Activated CD8-positive, alpha-beta memory T cell treated with anti-CD3 and anti-CD28 coated beads, Interleukin-2, amount 10 ng/mL, durations not matched to agents 7 days and 5 days (primary cell): Measurements from ENCODE around the gene SIL1. TPM values are rescaled to one million over a fixed set of nuclear protein-coding genes. Genes with fewer than 3 reads are reported as not detected.
"Not testable (repeated sequence)": the region's sequence is repeated elsewhere in the genome, so short reads cannot be mapped to it uniquely, and the experiment has no call there.

Experiments
- ATAC-seq: fragments of 150-1000 bp; cut with Tn5 transposase; one replicate; pipeline ENCODE4 v1.10.0; 2021; ENCODE audit warnings: moderate library complexity
- CTCF ChIA-PET: fragments of 350-600 bp; sonication (Branson Sonifier 250); formaldehyde crosslinking; loops from one replicate; lab custom pipeline; 2021; ENCODE audit warnings: antibody characterized with exemption; lab: Charles Lee
- DNase-seq: peaks from one replicate; pipeline ENCODE4 v3.0.0-alpha.2; 2020
- H3K27ac Mint-ChIP-seq: one replicate; pipeline ENCODE4 v1.8.0; 2021; ENCODE audit warnings: mild to moderate bottlenecking, mixed read lengths
- H3K27me3 Mint-ChIP-seq: one replicate; pipeline ENCODE4 v1.8.0; 2021; ENCODE audit warnings: mixed read lengths
- H3K36me3 Mint-ChIP-seq: one replicate; pipeline ENCODE4 v1.8.0; 2021; ENCODE audit warnings: mild to moderate bottlenecking, mixed read lengths
- H3K4me1 Mint-ChIP-seq: one replicate; pipeline ENCODE4 v1.8.0; 2021; ENCODE audit warnings: mixed read lengths
- H3K4me3 Mint-ChIP-seq: one replicate; pipeline ENCODE4 v1.8.0; 2021; ENCODE audit warnings: mild to moderate bottlenecking, moderate library complexity, mixed read lengths
- H3K9me3 Mint-ChIP-seq: one replicate; pipeline ENCODE4 v1.8.0; 2022; ENCODE audit warnings: low read depth, mixed read lengths
- total RNA-seq, 2 experiments: library from RNA; stranded (reverse); gene quantifications; one replicate each; pipeline ENCODE4 v1.2.3, GENCODE V29; 2021

The SIL1 gene
- total RNA-seq, 2 experiments from 2014 or later, result 23.9 to 24.5 TPM

DNA sequence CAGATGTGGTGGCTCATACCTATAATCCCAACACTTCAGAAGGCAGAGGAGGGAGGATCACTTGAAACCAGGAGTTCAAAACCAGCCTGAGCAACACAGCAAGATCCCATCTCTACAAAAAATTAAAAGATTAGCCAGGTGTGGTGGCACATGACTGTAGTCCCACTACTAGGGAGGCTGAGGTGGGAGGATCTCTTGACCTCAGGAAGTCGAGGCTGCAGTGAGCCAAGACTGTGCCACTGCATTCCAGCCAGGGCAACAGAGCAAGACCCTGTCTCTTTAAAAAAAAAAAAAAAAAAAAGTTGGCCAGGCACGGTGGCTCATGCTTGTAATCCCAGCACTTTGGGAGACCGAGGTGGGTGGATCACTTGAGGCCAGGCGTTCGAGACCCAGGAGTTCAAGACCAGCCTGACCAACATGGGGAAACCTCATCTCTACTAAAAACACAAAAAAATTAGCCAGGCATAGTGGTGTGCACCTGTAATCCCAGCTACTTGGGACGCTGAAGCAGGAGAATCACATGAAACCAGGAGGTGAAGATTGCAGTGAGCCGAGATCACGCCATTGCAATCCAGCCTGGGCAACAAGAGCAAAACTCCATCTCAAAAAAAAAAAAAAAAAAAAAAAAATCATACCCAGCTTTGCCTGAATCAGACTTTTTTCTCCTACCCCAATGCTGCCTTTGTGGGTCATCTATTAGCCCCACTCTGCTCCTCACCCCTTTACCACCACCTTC lies 18.2 kb downstream of the SIL1 start:
- H3K27ac Mint-ChIP-seq, H3K27me3 Mint-ChIP-seq, H3K4me1 Mint-ChIP-seq, DNase-seq, CTCF ChIA-PET, H3K9me3 Mint-ChIP-seq, ATAC-seq, H3K36me3 Mint-ChIP-seq, H3K4me3 Mint-ChIP-seq: not testable (repeated sequence)

DNA sequence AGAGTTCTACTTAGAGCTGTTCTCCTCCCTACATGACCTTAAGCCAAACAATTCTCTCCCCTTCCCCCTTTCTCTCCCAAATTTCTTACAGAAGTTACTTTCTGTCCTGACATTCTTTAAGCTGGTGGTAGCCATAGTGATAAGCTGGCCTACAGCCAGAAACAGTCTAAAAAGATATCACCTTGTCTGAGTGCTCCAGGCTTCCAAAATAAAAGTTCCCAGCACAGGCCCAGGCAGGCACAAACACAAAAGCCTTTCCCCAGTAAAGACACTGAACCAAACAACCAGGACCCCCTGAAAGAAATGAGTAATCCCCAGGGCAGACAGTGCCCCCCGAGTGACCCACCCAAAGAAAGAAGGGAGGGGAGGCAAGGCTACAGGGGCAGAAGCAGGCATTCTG lies 19.2 kb downstream of the SIL1 start:
- Mint-ChIP-seq H3K27ac (no peak overlapping the region), H3K4me1 (peaks cover 5% of the 10 kb centered on the region)
- CTCF ChIA-PET, result no interaction called here

DNA sequence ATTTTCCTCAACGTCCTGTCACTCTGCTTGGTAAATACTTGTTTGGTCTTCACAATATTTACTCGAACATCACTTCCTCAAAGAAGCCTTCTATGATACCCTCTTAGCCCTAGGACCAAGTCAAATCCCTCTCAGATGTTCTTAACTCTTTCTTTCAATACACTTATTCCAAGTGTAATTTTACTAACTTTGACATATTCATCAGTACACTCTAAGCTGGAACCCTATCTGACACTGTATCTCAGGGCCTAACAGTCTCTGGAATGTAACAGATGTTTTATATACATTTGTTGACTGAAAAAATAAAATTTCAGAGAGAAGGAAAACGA lies 19.6 kb downstream of the SIL1 start:
- Mint-ChIP-seq H3K27me3 (no peaks in the 10 kb centered on the region), H3K27ac (no peak overlapping the region), H3K4me3 (no peak overlapping the region), H3K4me1 (peaks cover 5% of the 10 kb centered on the region), H3K9me3 (no peaks in the 10 kb centered on the region), H3K36me3 (peaks cover 2% of the 10 kb centered on the region)
- CTCF ChIA-PET, result no interaction called here
- no peak for ATAC-seq
- DNase-seq, result no peak

More for the DNA sequence above, 19.2 kb downstream of the SIL1 start:
- Mint-ChIP-seq H3K36me3 (peaks cover 2% of the 10 kb centered on the region), H3K9me3 (no peaks in the 10 kb centered on the region), H3K27me3 (no peaks in the 10 kb centered on the region), H3K4me3 (no peak overlapping the region)
- DNase-seq, result no peak
- ATAC-seq, result no peak

DNA sequence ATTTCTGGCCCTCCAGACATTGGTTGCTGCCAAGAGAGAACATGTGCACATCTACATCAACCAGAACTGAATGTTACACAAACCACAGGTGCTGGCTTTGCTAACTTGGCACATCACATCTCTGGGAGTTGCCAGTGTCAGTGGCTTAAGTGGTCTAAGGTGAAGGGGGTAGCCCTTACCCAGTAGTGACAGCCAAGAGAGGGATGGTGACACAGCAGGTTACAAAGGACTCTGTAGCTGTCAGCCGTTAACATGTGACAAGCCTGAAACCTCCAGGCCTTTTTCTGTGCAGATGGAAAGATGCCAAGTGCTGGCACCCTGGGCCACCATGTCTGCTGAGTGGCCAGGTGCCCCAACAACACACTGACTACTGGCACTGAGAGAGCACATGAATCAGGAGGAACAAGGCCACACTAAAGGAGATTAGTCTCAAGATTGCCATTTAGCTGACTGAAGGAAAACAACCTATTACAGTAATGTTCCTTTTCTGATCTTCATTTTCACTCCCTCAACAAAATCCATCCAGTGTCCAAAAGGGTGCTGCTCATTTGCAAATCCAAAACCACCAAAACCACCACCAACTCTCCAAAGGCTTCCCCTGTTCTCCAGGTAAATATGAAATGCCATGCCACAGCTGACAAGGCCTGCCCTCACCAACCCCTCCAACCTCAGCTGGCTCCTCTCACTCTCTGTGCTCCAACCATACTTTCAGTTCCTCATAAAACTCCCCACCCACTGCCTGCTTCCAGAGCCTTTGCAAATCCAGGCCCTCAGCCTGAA lies 20.2 kb downstream of the SIL1 start:
- Mint-ChIP-seq H3K36me3 (peaks cover 2% of the 10 kb centered on the region), H3K4me3 (no peak overlapping the region), H3K4me1 (peaks cover 5% of the 10 kb centered on the region), H3K27me3 (no peaks in the 10 kb centered on the region), H3K27ac (no peak overlapping the region), H3K9me3 (no peaks in the 10 kb centered on the region)
- no peak for DNase-seq
- no peak for ATAC-seq
- CTCF ChIA-PET, result no interaction called here

- not testable (repeated sequence) for ATAC-seq, H3K4me3 Mint-ChIP-seq, H3K27ac Mint-ChIP-seq, H3K36me3 Mint-ChIP-seq, DNase-seq, H3K4me1 Mint-ChIP-seq, H3K27me3 Mint-ChIP-seq, H3K9me3 Mint-ChIP-seq
- CTCF ChIA-PET, result interaction anchor here (0.6 kb wide), 1 partner anchor 369 kb away, joined by 3 read pairs; no protein-coding TSS in a partner anchor
Measured at GRCh38 chr5:139177281-139177680, 20.9 kb downstream of the SIL1 start.

DNA sequence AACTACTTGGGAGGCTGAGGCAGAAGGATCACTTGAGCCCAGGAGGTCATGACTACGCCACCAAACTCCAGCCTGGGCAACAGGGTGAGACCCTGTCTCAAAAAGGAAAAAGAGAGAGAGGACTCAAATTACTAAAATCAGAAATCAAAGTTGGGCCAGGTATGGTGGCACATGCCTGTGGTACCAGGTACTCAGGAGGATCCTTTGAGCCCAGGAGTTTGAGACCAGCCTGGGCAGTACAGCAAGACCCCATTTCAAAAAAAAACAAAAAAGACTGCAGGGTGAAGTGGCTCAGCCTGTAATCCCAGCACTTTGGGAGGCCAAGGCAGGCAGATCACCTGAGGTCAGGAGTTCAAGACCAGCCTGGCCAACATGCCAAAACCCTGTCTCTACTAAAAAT lies 23.8 kb downstream of the SIL1 start:
- H3K4me3 Mint-ChIP-seq, H3K27me3 Mint-ChIP-seq, DNase-seq, H3K36me3 Mint-ChIP-seq, H3K4me1 Mint-ChIP-seq, H3K27ac Mint-ChIP-seq, CTCF ChIA-PET, H3K9me3 Mint-ChIP-seq, ATAC-seq: not testable (repeated sequence)

- ATAC-seq, result no peak
- DNase-seq, result no peak
- CTCF ChIA-PET, result no interaction called here
- H3K27me3 Mint-ChIP-seq, result no peaks in the 10 kb centered on the region
- no peak overlapping the region for H3K4me3 Mint-ChIP-seq
- no peaks in the 10 kb centered on the region for H3K4me1 Mint-ChIP-seq
- peaks cover 7% of the 10 kb centered on the region for H3K9me3 Mint-ChIP-seq
- peaks cover 6% of the 10 kb centered on the region for H3K36me3 Mint-ChIP-seq
- H3K27ac Mint-ChIP-seq, result no peak overlapping the region
Measured at GRCh38 chr5:139171779-139172404, 26.3 kb downstream of the SIL1 start.

DNA sequence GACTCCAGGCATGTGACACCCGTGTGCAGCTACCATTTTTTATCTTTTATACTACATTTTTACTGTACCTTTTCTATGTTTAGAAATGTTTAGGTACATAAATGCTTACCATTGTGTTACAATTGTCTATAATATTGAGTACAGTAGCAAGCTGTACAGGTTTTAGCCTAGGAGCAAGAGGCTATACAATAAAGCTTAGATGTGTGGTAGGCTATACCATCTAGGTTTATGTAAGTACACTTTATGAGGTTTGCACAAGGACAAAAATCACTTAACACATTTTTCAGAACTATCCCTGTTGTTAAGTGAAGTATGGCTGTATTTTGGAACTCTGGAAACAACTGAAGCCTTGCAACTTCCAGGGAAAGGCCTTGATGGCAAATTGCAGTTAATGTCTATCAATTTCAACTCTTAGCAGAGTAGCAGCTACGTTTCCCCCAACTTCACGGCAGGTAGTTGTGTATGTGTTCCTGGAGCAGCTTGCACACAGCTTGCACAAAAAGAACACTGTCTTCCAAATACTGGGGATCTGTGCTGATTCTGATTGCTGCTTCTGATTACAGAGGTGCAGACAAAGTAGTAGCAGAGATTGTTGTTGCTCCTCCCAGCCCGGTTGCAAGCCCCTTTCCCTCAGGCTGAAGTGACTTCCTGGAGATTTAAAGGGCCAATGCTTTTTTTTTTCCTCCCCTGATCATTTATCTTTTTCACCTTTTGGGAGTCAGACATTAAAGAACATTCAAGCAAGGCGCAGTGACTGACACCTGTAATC lies 30.0 kb downstream of the SIL1 start:
- CTCF ChIA-PET, result no interaction called here
- Mint-ChIP-seq H3K36me3 (peaks cover 6% of the 10 kb centered on the region), H3K27me3 (no peaks in the 10 kb centered on the region), H3K9me3 (peaks cover 7% of the 10 kb centered on the region), H3K4me3 (no peak overlapping the region), H3K27ac (no peak overlapping the region), H3K4me1 (no peaks in the 10 kb centered on the region)
- no peak for ATAC-seq
- DNase-seq, result no peak

- DNase-seq (no peak), ATAC-seq (no peak)
- CTCF ChIA-PET, result no interaction called here
- Mint-ChIP-seq H3K27ac (no peak overlapping the region), H3K4me3 (no peak overlapping the region), H3K27me3 (no peaks in the 10 kb centered on the region), H3K9me3 (peaks cover 7% of the 10 kb centered on the region), H3K36me3 (peaks cover 6% of the 10 kb centered on the region), H3K4me1 (no peaks in the 10 kb centered on the region)
Measured at GRCh38 chr5:139167533-139167932, 30.6 kb downstream of the SIL1 start.

- CTCF ChIA-PET, result no interaction called here
- Mint-ChIP-seq H3K4me3 (no peak overlapping the region), H3K27me3 (no peaks in the 10 kb centered on the region), H3K9me3 (peaks cover 5% of the 10 kb centered on the region), H3K36me3 (peaks cover 5% of the 10 kb centered on the region), H3K4me1 (no peaks in the 10 kb centered on the region), H3K27ac (no peak overlapping the region)
- DNase-seq, result no peak
- ATAC-seq, result no peak
Measured at GRCh38 chr5:139167063-139167462, 31.1 kb downstream of the SIL1 start.

DNA sequence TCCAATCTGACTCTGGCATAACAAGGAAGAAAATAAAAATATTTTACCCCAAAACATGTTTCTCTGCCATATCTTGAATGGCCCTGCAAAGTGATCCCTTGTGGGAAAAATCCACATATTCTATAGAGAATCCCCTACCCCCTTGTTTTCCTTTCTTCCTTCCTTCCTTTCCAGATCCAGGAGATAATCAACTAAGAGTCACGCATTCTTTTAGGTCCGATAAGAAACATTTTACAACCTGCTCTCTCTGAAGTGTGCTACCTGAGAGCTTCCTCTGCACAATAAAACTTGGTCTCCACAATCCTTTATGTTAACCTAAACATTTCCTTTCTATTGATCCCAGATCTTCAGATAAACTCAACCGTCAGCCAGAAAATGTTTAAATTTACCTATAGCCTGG lies 33.3 kb downstream of the SIL1 start:
- not testable (repeated sequence) for H3K36me3 Mint-ChIP-seq, H3K4me3 Mint-ChIP-seq, H3K9me3 Mint-ChIP-seq, DNase-seq, ATAC-seq, H3K27me3 Mint-ChIP-seq, H3K4me1 Mint-ChIP-seq, H3K27ac Mint-ChIP-seq
- CTCF ChIA-PET, result interaction anchor here (1.2 kb wide), 1 partner anchor 8 kb away, joined by 3 read pairs; no protein-coding TSS in a partner anchor

- Mint-ChIP-seq H3K27ac (no peak overlapping the region), H3K36me3 (no peaks in the 10 kb centered on the region), H3K27me3 (no peaks in the 10 kb centered on the region), H3K9me3 (no peaks in the 10 kb centered on the region), H3K4me1 (no peaks in the 10 kb centered on the region), H3K4me3 (no peak overlapping the region)
- CTCF ChIA-PET, result interaction anchor here (1.2 kb wide), 1 partner anchor 9 kb away, joined by 3 read pairs; no protein-coding TSS in a partner anchor
- DNase-seq, result no peak
- ATAC-seq, result no peak
Measured at GRCh38 chr5:139164020-139164419, 34.1 kb downstream of the SIL1 start.

DNA sequence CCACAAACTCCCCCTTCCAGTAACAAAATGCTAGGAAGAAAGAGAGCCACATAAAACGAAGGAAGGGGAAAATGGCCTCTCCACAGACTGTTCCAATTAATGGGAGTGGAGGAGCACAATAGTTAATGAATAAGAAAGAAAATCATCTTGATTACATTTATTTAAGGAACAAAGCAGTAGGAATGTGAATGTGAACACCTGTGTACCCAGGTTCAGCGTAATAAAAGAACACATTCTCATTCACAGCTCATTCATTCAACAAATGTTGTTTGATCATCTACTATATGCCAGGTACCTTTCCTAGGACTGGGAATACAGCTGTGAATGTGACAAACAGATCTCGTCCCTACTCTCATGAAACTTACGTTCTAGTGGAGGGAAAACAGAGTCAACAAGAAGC lies 35.7 kb downstream of the SIL1 start:
- CTCF ChIA-PET, result no interaction called here
- Mint-ChIP-seq H3K4me1 (no peaks in the 10 kb centered on the region), H3K9me3 (no peaks in the 10 kb centered on the region), H3K4me3 (no peak overlapping the region), H3K36me3 (no peaks in the 10 kb centered on the region), H3K27ac (no peak overlapping the region), H3K27me3 (no peaks in the 10 kb centered on the region)
- no peak for ATAC-seq
- DNase-seq, result no peak
